GM23338 (cell line): ENCODE data around the gene FBXO39. TPM values are rescaled to one million over a fixed set of nuclear protein-coding genes. Genes with fewer than 3 reads are reported as not detected.

Experiments used
- ATAC-seq: fragments of 200-7000 bp; cut with Tn5 transposase; 3 replicates; pipeline ENCODE4 v1.9.1; 2020
- DNase-seq: peaks from one replicate; pipeline ENCODE4 v3.0.0-alpha.2; 2015; ENCODE audit warnings: low spot score
- H2AFZ ChIP-seq: fragments of 200-600 bp; sonication (generic); 2 replicates; pipeline ENCODE4 v1.8.0; 2016; ENCODE audit warnings: antibody characterized with exemption, mild to moderate bottlenecking, moderate library complexity
- H3F3A ChIP-seq: fragments of 200-600 bp; sonication (generic); replicated peaks from 2 replicates; pipeline ENCODE4 v1.8.0; 2017; ENCODE audit warnings: antibody characterized with exemption, mixed run types, low read depth
- H3K27ac ChIP-seq: fragments of 200-600 bp; sonication (generic); 2 replicates; pipeline ENCODE4 v1.6.1; 2016; ENCODE audit warnings: low read depth
- H3K27me3 ChIP-seq: fragments of 200-600 bp; sonication (generic); 2 replicates; pipeline ENCODE4 v1.8.0; 2016; ENCODE audit warnings: mild to moderate bottlenecking, mixed run types, moderate library complexity; ENCODE audit not compliant: insufficient read depth
- H3K36me3 ChIP-seq: fragments of 200-600 bp; sonication (generic); 2 replicates; pipeline ENCODE4 v1.8.0; 2016; ENCODE audit warnings: mild to moderate bottlenecking; ENCODE audit not compliant: insufficient read depth
- H3K4me1 ChIP-seq: fragments of 200-600 bp; sonication (generic); 2 replicates; pipeline ENCODE4 v1.8.0; 2016; ENCODE audit warnings: mild to moderate bottlenecking, moderate library complexity; ENCODE audit not compliant: insufficient read depth
- H3K4me2 ChIP-seq: fragments of 200-600 bp; sonication (generic); 2 replicates; pipeline ENCODE4 v1.7.1; 2017; ENCODE audit warnings: mixed run types
- H3K4me3 ChIP-seq: fragments of 200-600 bp; sonication (generic); 2 replicates; pipeline ENCODE4 v1.6.1; 2016; ENCODE audit warnings: mixed run types
- H3K79me2 ChIP-seq: fragments of 200-600 bp; sonication (generic); replicated peaks from 2 replicates; pipeline ENCODE4 v1.8.0; 2017; ENCODE audit warnings: mild to moderate bottlenecking; ENCODE audit not compliant: insufficient read depth
- H3K9me2 ChIP-seq: fragments of 200-600 bp; sonication (generic); 2 replicates; pipeline ENCODE4 v1.8.0; 2017; ENCODE audit not compliant: insufficient read depth
- H4K20me1 ChIP-seq: fragments of 200-600 bp; sonication (generic); replicated peaks from 2 replicates; pipeline ENCODE4 v1.8.0; 2017; ENCODE audit warnings: mild to moderate bottlenecking; ENCODE audit not compliant: insufficient read depth
- H3K27ac Mint-ChIP-seq: 2 replicates; pipeline ENCODE4 v1.8.0; 2020; ENCODE audit warnings: inconsistent platforms, mild to moderate bottlenecking, moderate library complexity, mixed read lengths
- H3K27me3 Mint-ChIP-seq: 3 replicates; pipeline ENCODE4 v1.8.0; 2022; ENCODE audit warnings: low read depth, mild to moderate bottlenecking, moderate library complexity, mixed read lengths, inconsistent platforms; ENCODE audit not compliant: insufficient read depth, poor library complexity
- H3K36me3 Mint-ChIP-seq: 3 replicates; pipeline ENCODE4 v1.8.0; 2021; ENCODE audit warnings: low read depth, mild to moderate bottlenecking, inconsistent platforms, moderate library complexity, mixed read lengths
- H3K4me1 Mint-ChIP-seq: 3 replicates; pipeline ENCODE4 v1.8.0; 2020; ENCODE audit warnings: mild to moderate bottlenecking, inconsistent platforms, mixed read lengths
- H3K4me3 Mint-ChIP-seq: 3 replicates; pipeline ENCODE4 v1.8.0; 2021; ENCODE audit warnings: moderate library complexity, mild to moderate bottlenecking, inconsistent platforms, mixed read lengths
- H3K9me3 Mint-ChIP-seq: 3 replicates; pipeline ENCODE4 v1.8.0; 2020; ENCODE audit warnings: moderate library complexity, mild to moderate bottlenecking, inconsistent platforms, mixed read lengths
- CREB1 ChIP-seq: fragments of 250-450 bp; sonication (Bioruptor Pico); IDR thresholded peaks from 2 replicates; pipeline ENCODE4 v1.5.0; 2020; ENCODE audit warnings: low read depth, mild to moderate bottlenecking, moderate library complexity
- ETS1 ChIP-seq: IDR thresholded peaks from 2 replicates; pipeline ENCODE4 v1.6.1; 2016; ENCODE audit warnings: antibody characterized with exemption
- EZH2phosphoT487 ChIP-seq: fragments of 200-600 bp; sonication (generic); IDR thresholded peaks from one replicate; pipeline ENCODE4 v1.8.1; 2018; ENCODE audit warnings: antibody characterized with exemption; ENCODE audit not compliant: unreplicated experiment
- JUNB ChIP-seq: IDR thresholded peaks from one replicate; pipeline ENCODE4 v1.6.1; 2016; ENCODE audit warnings: antibody characterized with exemption; ENCODE audit not compliant: unreplicated experiment
- NANOG ChIP-seq: IDR thresholded peaks from 2 replicates; pipeline ENCODE4 v1.6.1; 2016; ENCODE audit warnings: antibody characterized with exemption, borderline replicate concordance
- POLR2AphosphoS5 ChIP-seq: IDR thresholded peaks from 2 replicates; pipeline ENCODE4 v1.6.1; 2016; ENCODE audit warnings: antibody characterized with exemption, low read depth
- REST ChIP-seq: IDR thresholded peaks from one replicate; pipeline ENCODE4 v1.6.1; 2018; ENCODE audit warnings: antibody characterized with exemption; ENCODE audit not compliant: unreplicated experiment
- STAT1 ChIP-seq: IDR thresholded peaks from one replicate; pipeline ENCODE4 v1.6.1; 2016; ENCODE audit warnings: antibody characterized with exemption; ENCODE audit not compliant: unreplicated experiment
- ZNF114 ChIP-seq: fragments of 250-450 bp; sonication (Bioruptor Pico); IDR thresholded peaks from 2 replicates; pipeline ENCODE4 v1.5.0; 2020; ENCODE audit warnings: mild to moderate bottlenecking, moderate library complexity
- ZNF331 ChIP-seq: fragments of 250-450 bp; sonication (Bioruptor Pico); IDR thresholded peaks from 2 replicates; pipeline ENCODE4 v1.5.0; 2020; ENCODE audit warnings: low read depth, mild to moderate bottlenecking, moderate library complexity
- polyA plus RNA-seq: library from polyadenylated mRNA; unstranded; fragments of >200 nt; fragmentation: Nextera tagmentation; extraction: Ambion mirVana; gene quantifications from 2 replicates; pipeline ENCODE4 v1.2.1, GENCODE V29; 2016
- total RNA-seq: library from RNA; depleted of rRNA; stranded (reverse); fragments of >200 nt; shearing (Covaris generic); gene quantifications from 2 replicates; pipeline ENCODE4 v1.2.3, GENCODE V29; 2014
- TF ChIP-seq, protein P1 (sequence below), 2 experiments: fragments of 200-600 bp in 1 of 2; sonication (generic) in 1 of 2; conservative IDR thresholded peaks; 2 replicates each; pipeline versions ENCODE4 v1.5.1 to v1.6.1; 2016 to 2017; ENCODE audit warnings: antibody characterized with exemption in 2 of 2, low read depth in 2 of 2, mild to moderate bottlenecking in 2 of 2, moderate library complexity in 1 of 2
- TF ChIP-seq, protein P2 (sequence below): fragments of 250-450 bp; sonication (Bioruptor Pico); IDR thresholded peaks from 2 replicates; pipeline ENCODE4 v1.5.0; 2020; ENCODE audit warnings: mild to moderate bottlenecking, moderate library complexity

FBXO39 gene
- total and polyA plus RNA-seq, 2 experiments from 2014 or later, result not detected

- H3K27me3 Mint-ChIP-seq, result peaks cover 2% of the 10 kb centered on the region
- no peaks in the 10 kb centered on the region for H3K9me2 ChIP-seq
These were observed 11.2 kb downstream of the FBXO39 start for GRCh38 chr17:6787081-6787693.

More at GRCh38 chr17:6787081-6787693, 11.2 kb downstream of the FBXO39 start:
- Mint-ChIP-seq H3K4me1 (no peaks in the 10 kb centered on the region), H3K4me3 (no peak overlapping the region), H3K36me3 (no peaks in the 10 kb centered on the region), H3K9me3 (no peaks in the 10 kb centered on the region), H3K27ac (no peak overlapping the region)
- Histone ChIP-seq H3K4me1 (no peaks in the 10 kb centered on the region), H3K27me3 (no peaks in the 10 kb centered on the region), H2AFZ (no peak overlapping the region), H3K36me3 (no peaks in the 10 kb centered on the region), H3F3A (no peaks in the 10 kb centered on the region), H3K79me2 (no peaks in the 10 kb centered on the region), H4K20me1 (no peaks in the 10 kb centered on the region), H3K4me3 (no peak overlapping the region), H3K27ac (no peak overlapping the region), H3K4me2 (no peak overlapping the region)
- DNase-seq, result no peak
- no peak for ATAC-seq
- TF ChIP-seq, protein P1, sequence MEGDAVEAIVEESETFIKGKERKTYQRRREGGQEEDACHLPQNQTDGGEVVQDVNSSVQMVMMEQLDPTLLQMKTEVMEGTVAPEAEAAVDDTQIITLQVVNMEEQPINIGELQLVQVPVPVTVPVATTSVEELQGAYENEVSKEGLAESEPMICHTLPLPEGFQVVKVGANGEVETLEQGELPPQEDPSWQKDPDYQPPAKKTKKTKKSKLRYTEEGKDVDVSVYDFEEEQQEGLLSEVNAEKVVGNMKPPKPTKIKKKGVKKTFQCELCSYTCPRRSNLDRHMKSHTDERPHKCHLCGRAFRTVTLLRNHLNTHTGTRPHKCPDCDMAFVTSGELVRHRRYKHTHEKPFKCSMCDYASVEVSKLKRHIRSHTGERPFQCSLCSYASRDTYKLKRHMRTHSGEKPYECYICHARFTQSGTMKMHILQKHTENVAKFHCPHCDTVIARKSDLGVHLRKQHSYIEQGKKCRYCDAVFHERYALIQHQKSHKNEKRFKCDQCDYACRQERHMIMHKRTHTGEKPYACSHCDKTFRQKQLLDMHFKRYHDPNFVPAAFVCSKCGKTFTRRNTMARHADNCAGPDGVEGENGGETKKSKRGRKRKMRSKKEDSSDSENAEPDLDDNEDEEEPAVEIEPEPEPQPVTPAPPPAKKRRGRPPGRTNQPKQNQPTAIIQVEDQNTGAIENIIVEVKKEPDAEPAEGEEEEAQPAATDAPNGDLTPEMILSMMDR (conservative IDR thresholded peaks at IDR 0.05; ENCODE audit: low read depth in 2 of 2), result no peak
- no peak for TF ChIP-seq ZNF331 (CRISPR knock-in tag)
- no peak for TF ChIP-seq ZNF114 (CRISPR knock-in tag)
- no peak for TF ChIP-seq CREB1 (CRISPR knock-in tag)
- no peak for TF ChIP-seq ETS1
- TF ChIP-seq REST, result no peak
- no peak for TF ChIP-seq STAT1
- no peak for TF ChIP-seq EZH2phosphoT487
- TF ChIP-seq NANOG, result no peak
- TF ChIP-seq, protein P2, sequence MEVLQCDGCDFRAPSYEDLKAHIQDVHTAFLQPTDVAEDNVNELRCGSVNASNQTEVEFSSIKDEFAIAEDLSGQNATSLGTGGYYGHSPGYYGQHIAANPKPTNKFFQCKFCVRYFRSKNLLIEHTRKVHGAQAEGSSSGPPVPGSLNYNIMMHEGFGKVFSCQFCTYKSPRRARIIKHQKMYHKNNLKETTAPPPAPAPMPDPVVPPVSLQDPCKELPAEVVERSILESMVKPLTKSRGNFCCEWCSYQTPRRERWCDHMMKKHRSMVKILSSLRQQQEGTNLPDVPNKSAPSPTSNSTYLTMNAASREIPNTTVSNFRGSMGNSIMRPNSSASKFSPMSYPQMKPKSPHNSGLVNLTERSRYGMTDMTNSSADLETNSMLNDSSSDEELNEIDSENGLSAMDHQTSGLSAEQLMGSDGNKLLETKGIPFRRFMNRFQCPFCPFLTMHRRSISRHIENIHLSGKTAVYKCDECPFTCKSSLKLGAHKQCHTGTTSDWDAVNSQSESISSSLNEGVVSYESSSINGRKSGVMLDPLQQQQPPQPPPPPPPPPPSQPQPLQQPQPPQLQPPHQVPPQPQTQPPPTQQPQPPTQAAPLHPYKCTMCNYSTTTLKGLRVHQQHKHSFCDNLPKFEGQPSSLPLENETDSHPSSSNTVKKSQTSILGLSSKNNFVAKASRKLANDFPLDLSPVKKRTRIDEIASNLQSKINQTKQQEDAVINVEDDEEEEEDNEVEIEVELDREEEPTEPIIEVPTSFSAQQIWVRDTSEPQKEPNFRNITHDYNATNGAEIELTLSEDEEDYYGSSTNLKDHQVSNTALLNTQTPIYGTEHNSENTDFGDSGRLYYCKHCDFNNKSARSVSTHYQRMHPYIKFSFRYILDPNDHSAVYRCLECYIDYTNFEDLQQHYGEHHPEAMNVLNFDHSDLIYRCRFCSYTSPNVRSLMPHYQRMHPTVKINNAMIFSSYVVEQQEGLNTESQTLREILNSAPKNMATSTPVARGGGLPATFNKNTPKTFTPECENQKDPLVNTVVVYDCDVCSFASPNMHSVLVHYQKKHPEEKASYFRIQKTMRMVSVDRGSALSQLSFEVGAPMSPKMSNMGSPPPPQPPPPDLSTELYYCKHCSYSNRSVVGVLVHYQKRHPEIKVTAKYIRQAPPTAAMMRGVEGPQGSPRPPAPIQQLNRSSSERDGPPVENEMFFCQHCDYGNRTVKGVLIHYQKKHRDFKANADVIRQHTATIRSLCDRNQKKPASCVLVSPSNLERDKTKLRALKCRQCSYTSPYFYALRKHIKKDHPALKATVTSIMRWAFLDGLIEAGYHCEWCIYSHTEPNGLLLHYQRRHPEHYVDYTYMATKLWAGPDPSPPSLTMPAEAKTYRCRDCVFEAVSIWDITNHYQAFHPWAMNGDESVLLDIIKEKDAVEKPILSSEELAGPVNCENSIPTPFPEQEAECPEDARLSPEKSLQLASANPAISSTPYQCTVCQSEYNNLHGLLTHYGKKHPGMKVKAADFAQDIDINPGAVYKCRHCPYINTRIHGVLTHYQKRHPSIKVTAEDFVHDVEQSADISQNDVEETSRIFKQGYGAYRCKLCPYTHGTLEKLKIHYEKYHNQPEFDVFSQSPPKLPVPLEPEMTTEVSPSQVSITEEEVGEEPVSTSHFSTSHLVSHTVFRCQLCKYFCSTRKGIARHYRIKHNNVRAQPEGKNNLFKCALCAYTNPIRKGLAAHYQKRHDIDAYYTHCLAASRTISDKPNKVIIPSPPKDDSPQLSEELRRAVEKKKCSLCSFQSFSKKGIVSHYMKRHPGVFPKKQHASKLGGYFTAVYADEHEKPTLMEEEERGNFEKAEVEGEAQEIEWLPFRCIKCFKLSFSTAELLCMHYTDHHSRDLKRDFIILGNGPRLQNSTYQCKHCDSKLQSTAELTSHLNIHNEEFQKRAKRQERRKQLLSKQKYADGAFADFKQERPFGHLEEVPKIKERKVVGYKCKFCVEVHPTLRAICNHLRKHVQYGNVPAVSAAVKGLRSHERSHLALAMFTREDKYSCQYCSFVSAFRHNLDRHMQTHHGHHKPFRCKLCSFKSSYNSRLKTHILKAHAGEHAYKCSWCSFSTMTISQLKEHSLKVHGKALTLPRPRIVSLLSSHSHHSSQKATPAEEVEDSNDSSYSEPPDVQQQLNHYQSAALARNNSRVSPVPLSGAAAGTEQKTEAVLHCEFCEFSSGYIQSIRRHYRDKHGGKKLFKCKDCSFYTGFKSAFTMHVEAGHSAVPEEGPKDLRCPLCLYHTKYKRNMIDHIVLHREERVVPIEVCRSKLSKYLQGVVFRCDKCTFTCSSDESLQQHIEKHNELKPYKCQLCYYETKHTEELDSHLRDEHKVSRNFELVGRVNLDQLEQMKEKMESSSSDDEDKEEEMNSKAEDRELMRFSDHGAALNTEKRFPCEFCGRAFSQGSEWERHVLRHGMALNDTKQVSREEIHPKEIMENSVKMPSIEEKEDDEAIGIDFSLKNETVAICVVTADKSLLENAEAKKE (CRISPR knock-in tag), result no peak
- no peak for TF ChIP-seq JUNB
- TF ChIP-seq POLR2AphosphoS5, result no peak
